SK-N-SH (cell line): ENCODE measurements around the gene LPP.

ENCODE experiments used
- CTCF ChIP-seq: fragments of 200-600 bp; sonication (generic); IDR thresholded peaks from 2 replicates; pipeline ENCODE4 v1.6.1; 2017; ENCODE audit warnings: antibody characterized with exemption, mild to moderate bottlenecking, moderate library complexity
- EP300 ChIP-seq, 2 experiments: IDR thresholded peaks; 2 replicates each; pipeline versions ENCODE4 v1.4.0 to v1.6.1; 2012; ENCODE audit warnings: borderline replicate concordance in 1 of 2, low read depth in 1 of 2, low read length in 1 of 2
- RCOR1 ChIP-seq: fragments of 150-350 bp; IDR thresholded peaks from 2 replicates; pipeline ENCODE4 v1.6.1; 2017; ENCODE audit warnings: antibody characterized with exemption, low read length
- REST ChIP-seq: IDR thresholded peaks from 2 replicates; pipeline ENCODE4 v1.6.1; 2012; ENCODE audit warnings: mild to moderate bottlenecking, low read depth, low read length, moderate library complexity
- RXRA ChIP-seq: IDR thresholded peaks from 2 replicates; pipeline ENCODE4 v1.4.0; 2012; ENCODE audit warnings: low read depth, mild to moderate bottlenecking, borderline replicate concordance
- SMC3 ChIP-seq: IDR thresholded peaks from 2 replicates; pipeline ENCODE4 v1.6.1; 2012; ENCODE audit warnings: low read depth, low read length, improper control_type of control experiment
- YY1 ChIP-seq: IDR thresholded peaks from 2 replicates; pipeline ENCODE4 v1.4.0; 2012; ENCODE audit warnings: low read depth, mild to moderate bottlenecking

GRCh38 chr3:188169830-188170455 lies 16.0 kb downstream of the LPP start:
- TF ChIP-seq SMC3 (no peak), CTCF (no peak), EP300 (IDR thresholded peaks at IDR 0.05; ENCODE audit: borderline replicate concordance in 1 of 2, low read depth in 1 of 2, low read length in 1 of 2) (no peak), YY1 (no peak), RCOR1 (no peak), RXRA (no peak), REST (no peak)
